OCI-LY7 (cell line): Measurements from ENCODE around the gene C12orf76.

Experiments
- EZH2phosphoT487 ChIP-seq: fragments of 200-600 bp; sonication (generic); IDR thresholded peaks from 2 replicates; pipeline ENCODE4 v1.6.1; 2018; ENCODE audit warnings: low read depth, borderline replicate concordance, mild to moderate bottlenecking, mixed run types, antibody characterized with exemption, low read length, moderate library complexity, mixed read lengths
- TF ChIP-seq, protein P1 (sequence below): fragments of 200-600 bp; sonication (generic); conservative IDR thresholded peaks from 2 replicates; pipeline ENCODE4 v1.5.1; 2014; ENCODE audit warnings: mild to moderate bottlenecking, antibody characterized with exemption, low read length, moderate library complexity, mixed read lengths

DNA sequence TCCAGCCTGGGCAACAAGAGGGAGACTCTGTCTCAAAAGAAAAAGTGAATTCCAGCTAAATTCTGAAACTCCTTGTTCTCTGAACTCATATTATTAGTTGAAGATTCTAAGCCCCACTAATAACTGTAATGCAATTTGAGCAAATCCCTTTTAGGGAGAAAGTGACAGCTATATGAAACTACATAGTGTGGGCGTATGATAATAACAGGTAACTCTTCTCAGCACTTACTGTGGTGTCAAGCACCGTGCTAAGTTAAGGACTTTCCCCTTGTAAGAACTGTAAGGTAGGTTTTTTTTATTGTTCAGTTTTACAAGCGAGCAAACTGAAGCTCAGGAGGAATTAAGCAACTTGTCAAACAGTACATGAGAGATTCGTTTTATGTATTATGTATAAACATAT lies 43.7 kb downstream of the C12orf76 start:
- no peak for TF ChIP-seq EZH2phosphoT487
- TF ChIP-seq, protein P1, sequence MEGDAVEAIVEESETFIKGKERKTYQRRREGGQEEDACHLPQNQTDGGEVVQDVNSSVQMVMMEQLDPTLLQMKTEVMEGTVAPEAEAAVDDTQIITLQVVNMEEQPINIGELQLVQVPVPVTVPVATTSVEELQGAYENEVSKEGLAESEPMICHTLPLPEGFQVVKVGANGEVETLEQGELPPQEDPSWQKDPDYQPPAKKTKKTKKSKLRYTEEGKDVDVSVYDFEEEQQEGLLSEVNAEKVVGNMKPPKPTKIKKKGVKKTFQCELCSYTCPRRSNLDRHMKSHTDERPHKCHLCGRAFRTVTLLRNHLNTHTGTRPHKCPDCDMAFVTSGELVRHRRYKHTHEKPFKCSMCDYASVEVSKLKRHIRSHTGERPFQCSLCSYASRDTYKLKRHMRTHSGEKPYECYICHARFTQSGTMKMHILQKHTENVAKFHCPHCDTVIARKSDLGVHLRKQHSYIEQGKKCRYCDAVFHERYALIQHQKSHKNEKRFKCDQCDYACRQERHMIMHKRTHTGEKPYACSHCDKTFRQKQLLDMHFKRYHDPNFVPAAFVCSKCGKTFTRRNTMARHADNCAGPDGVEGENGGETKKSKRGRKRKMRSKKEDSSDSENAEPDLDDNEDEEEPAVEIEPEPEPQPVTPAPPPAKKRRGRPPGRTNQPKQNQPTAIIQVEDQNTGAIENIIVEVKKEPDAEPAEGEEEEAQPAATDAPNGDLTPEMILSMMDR = no peak
